Activated naive CD8-positive, alpha-beta T cell treated with anti-CD3 and anti-CD28 coated beads for 36 hours (primary cell): ENCODE data around the gene SKAP1. TPM values are rescaled to one million over a fixed set of nuclear protein-coding genes. Genes with fewer than 3 reads are reported as not detected.

Source experiments
- DNase-seq: peaks from one replicate; pipeline ENCODE4 v3.0.0; 2021
- H3K27ac Mint-ChIP-seq: one replicate; pipeline ENCODE4 v1.8.0; 2022; ENCODE audit warnings: mild to moderate bottlenecking, moderate library complexity, mixed read lengths
- H3K27me3 Mint-ChIP-seq: one replicate; pipeline ENCODE4 v1.8.0; 2022; ENCODE audit warnings: mild to moderate bottlenecking, mixed read lengths
- H3K36me3 Mint-ChIP-seq: one replicate; pipeline ENCODE4 v1.8.0; 2021; ENCODE audit warnings: mild to moderate bottlenecking, mixed read lengths
- H3K4me1 Mint-ChIP-seq: one replicate; pipeline ENCODE4 v1.8.0; 2021; ENCODE audit warnings: mixed read lengths
- H3K4me3 Mint-ChIP-seq: one replicate; pipeline ENCODE4 v1.8.0; 2022; ENCODE audit warnings: mild to moderate bottlenecking, moderate library complexity, mixed read lengths
- H3K9me3 Mint-ChIP-seq: one replicate; pipeline ENCODE4 v1.8.0; 2022; ENCODE audit warnings: mixed read lengths
- total RNA-seq, 2 experiments: library from RNA; stranded (reverse); gene quantifications; one replicate each; pipeline ENCODE4 v1.2.3, GENCODE V29; 2021

SKAP1 gene
- total RNA-seq, 2 experiments from 2014 or later, result 54.2 to 55.4 TPM

GRCh38 chr17:48100160-48100559, 329.9 kb downstream of the SKAP1 start:
- Mint-ChIP-seq H3K4me1 (peaks cover 34% of the 10 kb centered on the region), H3K4me3 (peak overlapping the region; percentile 100), H3K27ac (no peak overlapping the region), H3K27me3 (no peaks in the 10 kb centered on the region), H3K9me3 (peaks cover 4% of the 10 kb centered on the region), H3K36me3 (peaks cover 6% of the 10 kb centered on the region)
- no peak for DNase-seq

GRCh38 chr17:48095611-48096010, 334.4 kb downstream of the SKAP1 start:
- no peak overlapping the region for H3K4me3 Mint-ChIP-seq
- peaks cover 20% of the 10 kb centered on the region for H3K4me1 Mint-ChIP-seq
- H3K9me3 Mint-ChIP-seq, result no peaks in the 10 kb centered on the region
- no peaks in the 10 kb centered on the region for H3K27me3 Mint-ChIP-seq
- peaks cover 6% of the 10 kb centered on the region for H3K36me3 Mint-ChIP-seq
- no peak overlapping the region for H3K27ac Mint-ChIP-seq
- DNase-seq, result no peak

- no peaks in the 10 kb centered on the region for H3K27me3 Mint-ChIP-seq
- peaks cover 13% of the 10 kb centered on the region for H3K4me1 Mint-ChIP-seq
- H3K36me3 Mint-ChIP-seq, result peaks cover 6% of the 10 kb centered on the region
- DNase-seq, result no peak
- H3K9me3 Mint-ChIP-seq, result no peaks in the 10 kb centered on the region
- H3K4me3 Mint-ChIP-seq, result no peak overlapping the region
- H3K27ac Mint-ChIP-seq, result no peak overlapping the region
Observed at GRCh38 chr17:48093341-48094045, 336.5 kb downstream of the SKAP1 start.

- H3K4me1 Mint-ChIP-seq, result peaks cover 3% of the 10 kb centered on the region
- no peaks in the 10 kb centered on the region for H3K9me3 Mint-ChIP-seq
- no peak overlapping the region for H3K27ac Mint-ChIP-seq
- H3K36me3 Mint-ChIP-seq, result no peaks in the 10 kb centered on the region
- no peak for DNase-seq
- no peak overlapping the region for H3K4me3 Mint-ChIP-seq
- no peaks in the 10 kb centered on the region for H3K27me3 Mint-ChIP-seq
Observed at GRCh38 chr17:48084932-48085331, 345.1 kb downstream of the SKAP1 start.

Other genes starting within 250 kb of the SKAP1 start
- not detected for gene HOXB1, start 100.8 kb upstream of the SKAP1 start, total RNA-seq
- gene HOXB2, start 114.9 kb upstream of the SKAP1 start, total RNA-seq, result 1 to 10 TPM; 7.4 to 7.7 TPM
- 1 to 10 TPM; 1.3 to 1.9 TPM for gene HOXB4, start 148.1 kb upstream of the SKAP1 start, total RNA-seq
- gene HOXB3, start 160.0 kb upstream of the SKAP1 start, total RNA-seq, result 1 to 10 TPM; 1.4 to 2.0 TPM
- not detected for gene HOXB5, start 163.6 kb upstream of the SKAP1 start, total RNA-seq
- gene HOXB6, start 174.8 kb upstream of the SKAP1 start, total RNA-seq, result not detected
- gene HOXB7, start 180.8 kb upstream of the SKAP1 start, total RNA-seq, result 1 to 10 TPM in 1 of 2 experiments, under 1 TPM in 1; 0.62 to 1.4 TPM
- gene HOXB8, start 185.1 kb upstream of the SKAP1 start, total RNA-seq, result not detected
- gene HOXB9, start 196.1 kb upstream of the SKAP1 start, total RNA-seq, result 1 to 10 TPM; 3.4 to 4.0 TPM